ENCODE measurements around the gene GPR141. TPM values are rescaled to one million over a fixed set of nuclear protein-coding genes. Genes with fewer than 3 reads are reported as not detected.

Gene GPR141
- total RNA-seq, 1 experiment from 2014 or later = not detected

DNA sequence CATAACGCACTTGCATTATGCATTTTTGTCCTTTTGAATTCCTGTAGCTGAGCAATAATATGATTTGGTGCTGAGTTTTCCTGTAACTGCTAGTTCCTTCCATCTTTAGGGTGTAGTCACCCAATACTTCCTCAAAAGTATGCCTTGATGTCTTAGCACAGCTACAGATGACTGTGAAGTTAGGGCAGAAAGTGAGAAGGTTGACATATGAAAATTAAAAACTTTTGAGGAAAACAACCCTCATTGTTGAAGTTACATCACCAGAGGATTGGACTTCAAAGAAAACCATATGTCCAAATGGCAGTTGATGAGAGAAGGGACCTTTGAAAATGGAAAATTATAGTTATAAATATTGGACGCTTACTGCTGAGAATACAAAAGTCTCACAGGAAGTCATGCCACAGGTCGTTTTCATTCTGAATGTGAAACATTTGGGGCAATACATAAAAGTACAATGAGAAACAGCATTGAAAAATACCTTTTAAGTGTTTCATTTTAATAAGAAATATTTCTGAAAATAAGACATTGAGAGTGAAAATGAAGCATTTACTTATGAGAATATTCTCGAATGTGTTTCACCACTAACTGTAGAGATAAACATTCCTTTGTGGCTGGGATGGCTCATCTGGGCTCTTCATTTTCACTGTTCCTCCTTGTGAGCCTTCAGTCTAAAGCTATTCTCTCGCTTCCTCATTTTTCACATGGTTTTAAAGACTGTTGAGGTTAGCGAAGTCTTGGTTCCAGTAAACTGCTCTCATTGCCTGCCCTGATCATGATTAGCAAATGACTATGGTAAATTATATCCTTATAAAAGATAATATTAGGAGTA is 103.4 kb downstream of the GPR141 start (continued):
- TF ChIP-seq, protein P1, sequence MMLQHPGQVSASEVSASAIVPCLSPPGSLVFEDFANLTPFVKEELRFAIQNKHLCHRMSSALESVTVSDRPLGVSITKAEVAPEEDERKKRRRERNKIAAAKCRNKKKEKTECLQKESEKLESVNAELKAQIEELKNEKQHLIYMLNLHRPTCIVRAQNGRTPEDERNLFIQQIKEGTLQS (IDR thresholded peaks at IDR 0.05) = no peak

Other genes starting within 250 kb of the GPR141 start
- gene ELMO1, start 234.9 kb upstream of the GPR141 start, total RNA-seq (2021; ENCODE audit: unreplicated experiment) = 1.1 TPM
- not detected for gene NME8, start 164.8 kb downstream of the GPR141 start, total RNA-seq (2021; ENCODE audit: unreplicated experiment)
- gene SFRP4, start 233.1 kb downstream of the GPR141 start, total RNA-seq (2021; ENCODE audit: unreplicated experiment) = 0.25 TPM
- 8.0 TPM for gene EPDR1, start 236.9 kb downstream of the GPR141 start, total RNA-seq (2021; ENCODE audit: unreplicated experiment)